ENCODE data around the gene CHL1. TPM values are rescaled to one million over a fixed set of nuclear protein-coding genes. Genes with fewer than 3 reads are reported as not detected.

The CHL1 gene
- total RNA-seq, 2 experiments from 2014 or later, result not detected

- peaks cover 3% of the 10 kb centered on the region for H3K36me3 Mint-ChIP-seq
- ATAC-seq (no peak), DNase-seq (no peak)
- CTCF ChIA-PET, result no interaction called here
- peaks cover 2% of the 10 kb centered on the region for H3K9me3 Mint-ChIP-seq (ENCODE audit: low read depth)
- H3K4me3 Mint-ChIP-seq, result no peak overlapping the region
- H3K27ac Mint-ChIP-seq, result no peak overlapping the region
- H3K4me1 Mint-ChIP-seq, result peaks cover 3% of the 10 kb centered on the region
- peaks cover 9% of the 10 kb centered on the region for H3K27me3 Mint-ChIP-seq
Observed at GRCh38 chr3:199835-200234, 3.3 kb downstream of the CHL1 start.

GRCh38 chr3:200758-201325, 4.3 kb downstream of the CHL1 start:
- CTCF ChIA-PET, result no interaction called here
- Mint-ChIP-seq H3K4me3 (no peak overlapping the region), H3K27ac (no peak overlapping the region), H3K36me3 (peaks cover 3% of the 10 kb centered on the region), H3K4me1 (peaks cover 3% of the 10 kb centered on the region), H3K27me3 (peaks cover 9% of the 10 kb centered on the region), H3K9me3 (ENCODE audit: low read depth) (peaks cover 2% of the 10 kb centered on the region)
- no peak for ATAC-seq
- DNase-seq, result no peak

GRCh38 chr3:204102-204501, 7.5 kb downstream of the CHL1 start:
- Mint-ChIP-seq H3K36me3 (no peaks in the 10 kb centered on the region), H3K27ac (no peak overlapping the region), H3K27me3 (peaks cover 1% of the 10 kb centered on the region), H3K4me3 (no peak overlapping the region), H3K9me3 (ENCODE audit: low read depth) (no peaks in the 10 kb centered on the region), H3K4me1 (no peaks in the 10 kb centered on the region)
- no peak for ATAC-seq
- CTCF ChIA-PET, result no interaction called here
- no peak for DNase-seq

GRCh38 chr3:207973-208372, 11.4 kb downstream of the CHL1 start:
- Mint-ChIP-seq H3K4me1 (no peaks in the 10 kb centered on the region), H3K27me3 (no peaks in the 10 kb centered on the region), H3K9me3 (ENCODE audit: low read depth) (no peaks in the 10 kb centered on the region), H3K27ac (no peak overlapping the region), H3K4me3 (no peak overlapping the region), H3K36me3 (no peaks in the 10 kb centered on the region)
- no peak for ATAC-seq
- CTCF ChIA-PET, result no interaction called here
- DNase-seq, result no peak

- DNase-seq (no peak), ATAC-seq (no peak)
- Mint-ChIP-seq H3K27ac (no peak overlapping the region), H3K9me3 (ENCODE audit: low read depth) (no peaks in the 10 kb centered on the region), H3K27me3 (no peaks in the 10 kb centered on the region), H3K36me3 (no peaks in the 10 kb centered on the region), H3K4me3 (no peak overlapping the region), H3K4me1 (no peaks in the 10 kb centered on the region)
- CTCF ChIA-PET, result no interaction called here
Observed at GRCh38 chr3:210669-211068, 14.1 kb downstream of the CHL1 start.

- Mint-ChIP-seq H3K36me3 (no peaks in the 10 kb centered on the region), H3K4me1 (no peaks in the 10 kb centered on the region), H3K27me3 (no peaks in the 10 kb centered on the region), H3K9me3 (ENCODE audit: low read depth) (no peaks in the 10 kb centered on the region), H3K4me3 (no peak overlapping the region), H3K27ac (no peak overlapping the region)
- CTCF ChIA-PET, result no interaction called here
- DNase-seq (no peak), ATAC-seq (no peak)
Observed at GRCh38 chr3:212432-212831, 15.9 kb downstream of the CHL1 start.

GRCh38 chr3:217099-217813, 20.7 kb downstream of the CHL1 start:
- CTCF ChIA-PET, result no interaction called here
- Mint-ChIP-seq H3K27me3 (no peaks in the 10 kb centered on the region), H3K9me3 (ENCODE audit: low read depth) (peaks cover 3% of the 10 kb centered on the region), H3K36me3 (no peaks in the 10 kb centered on the region), H3K4me1 (no peaks in the 10 kb centered on the region), H3K27ac (no peak overlapping the region), H3K4me3 (no peak overlapping the region)
- ATAC-seq, result no peak
- DNase-seq, result no peak

- ATAC-seq, result no peak
- H3K4me1 Mint-ChIP-seq, result no peaks in the 10 kb centered on the region
- no peaks in the 10 kb centered on the region for H3K27me3 Mint-ChIP-seq
- no peak overlapping the region for H3K4me3 Mint-ChIP-seq
- no peak overlapping the region for H3K27ac Mint-ChIP-seq
- CTCF ChIA-PET, result no interaction called here
- no peak for DNase-seq
- peaks cover 6% of the 10 kb centered on the region for H3K9me3 Mint-ChIP-seq (ENCODE audit: low read depth)
- no peaks in the 10 kb centered on the region for H3K36me3 Mint-ChIP-seq
Observed at GRCh38 chr3:217948-218347, 21.4 kb downstream of the CHL1 start.

GRCh38 chr3:228442-229182, 32.0 kb downstream of the CHL1 start:
- Mint-ChIP-seq H3K36me3 (no peaks in the 10 kb centered on the region), H3K9me3 (ENCODE audit: low read depth) (peaks cover under 1% of the 10 kb centered on the region), H3K4me3 (no peak overlapping the region), H3K27ac (no peak overlapping the region), H3K27me3 (no peaks in the 10 kb centered on the region), H3K4me1 (no peaks in the 10 kb centered on the region)
- ATAC-seq (no peak), DNase-seq (no peak)
- CTCF ChIA-PET, result no interaction called here

- ATAC-seq, result no peak
- Mint-ChIP-seq H3K4me3 (no peak overlapping the region), H3K9me3 (ENCODE audit: low read depth) (no peaks in the 10 kb centered on the region), H3K36me3 (no peaks in the 10 kb centered on the region), H3K27me3 (no peaks in the 10 kb centered on the region), H3K4me1 (no peaks in the 10 kb centered on the region), H3K27ac (no peak overlapping the region)
- DNase-seq, result no peak
- CTCF ChIA-PET, result no interaction called here
Observed at GRCh38 chr3:229183-229661, 32.7 kb downstream of the CHL1 start.

GRCh38 chr3:236881-237280, 40.3 kb downstream of the CHL1 start:
- Mint-ChIP-seq H3K4me1 (no peaks in the 10 kb centered on the region), H3K4me3 (no peak overlapping the region), H3K27ac (no peak overlapping the region), H3K27me3 (no peaks in the 10 kb centered on the region), H3K36me3 (no peaks in the 10 kb centered on the region), H3K9me3 (ENCODE audit: low read depth) (no peaks in the 10 kb centered on the region)
- ATAC-seq (no peak), DNase-seq (no peak)
- CTCF ChIA-PET, result no interaction called here

GRCh38 chr3:242602-243355, 46.2 kb downstream of the CHL1 start:
- Mint-ChIP-seq H3K4me1 (no peaks in the 10 kb centered on the region), H3K27ac (no peak overlapping the region), H3K9me3 (ENCODE audit: low read depth) (peaks cover 2% of the 10 kb centered on the region), H3K4me3 (no peak overlapping the region), H3K27me3 (no peaks in the 10 kb centered on the region), H3K36me3 (no peaks in the 10 kb centered on the region)
- CTCF ChIA-PET, result no interaction called here
- DNase-seq (no peak), ATAC-seq (no peak)

GRCh38 chr3:243356-243725, 46.8 kb downstream of the CHL1 start:
- Mint-ChIP-seq H3K27me3 (no peaks in the 10 kb centered on the region), H3K36me3 (no peaks in the 10 kb centered on the region), H3K4me1 (no peaks in the 10 kb centered on the region), H3K27ac (no peak overlapping the region), H3K4me3 (no peak overlapping the region), H3K9me3 (ENCODE audit: low read depth) (peaks cover 2% of the 10 kb centered on the region)
- ATAC-seq, result no peak
- CTCF ChIA-PET, result no interaction called here
- no peak for DNase-seq

- no peaks in the 10 kb centered on the region for H3K27me3 Mint-ChIP-seq
- H3K4me3 Mint-ChIP-seq, result no peak overlapping the region
- no peaks in the 10 kb centered on the region for H3K36me3 Mint-ChIP-seq
- H3K9me3 Mint-ChIP-seq (ENCODE audit: low read depth), result peaks cover 2% of the 10 kb centered on the region
- DNase-seq (no peak), ATAC-seq (no peak)
- no peaks in the 10 kb centered on the region for H3K4me1 Mint-ChIP-seq
- CTCF ChIA-PET, result no interaction called here
- H3K27ac Mint-ChIP-seq, result no peak overlapping the region
Observed at GRCh38 chr3:244041-244440, 47.5 kb downstream of the CHL1 start.
